ENCODE results near the gene CEPT1. TPM values are rescaled to one million over a fixed set of nuclear protein-coding genes. Genes with fewer than 3 reads are reported as not detected.

The CEPT1 gene
- total and polyA plus RNA-seq, 9 of the 15 experiments (the other 6 are each of a cell fraction or from before 2014, with no cell fraction given): 24.4 to 72.6 (median 42.4) TPM

GRCh38 chr1:111101854-111102642 is 38.0 kb upstream of the CEPT1 start (continued):
- TF ChIP-seq FOXP4 (CRISPR knock-in tag; IDR thresholded peaks at IDR 0.05; ENCODE audit: borderline replicate concordance) (no peak), ZBTB2 (IDR thresholded peaks at IDR 0.05) (0 out of 2 replicates have a peak, but pooled peaks have one; percentile 52), SMAD2 (IDR thresholded peaks at IDR 0.05; ENCODE audit: low read depth, low read length) (no peak), HDAC1 (IDR thresholded peaks at IDR 0.05) (peak in 1 of 2 experiments; percentile 50; a peak in 1 of 4 replicates), MAFK (IDR thresholded peaks at IDR 0.05; ENCODE audit: low read length) (peak; percentile 83), SNAPC5 (CRISPR knock-in tag; IDR thresholded peaks at IDR 0.05) (no peak), ZEB2 (IDR thresholded peaks at IDR 0.05) (peak; percentile 85), ZNF140 (CRISPR knock-in tag; IDR thresholded peaks at IDR 0.05) (no peak), DPF2 (IDR thresholded peaks at IDR 0.05) (peak; percentile 84), RBFOX2 (IDR thresholded peaks at IDR 0.05; ENCODE audit: low read depth, low read length) (peak; percentile 32; the same call in 1 of the 2 replicates), CTCFL (IDR thresholded peaks at IDR 0.05; ENCODE audit: borderline replicate concordance, insufficient read depth, low read depth, low read length, poor library complexity, severe bottlenecking) (no peak), MBD2 (IDR thresholded peaks at IDR 0.05; ENCODE audit: borderline replicate concordance, low read depth) (no peak), FOXP1 (CRISPR knock-in tag; IDR thresholded peaks at IDR 0.05) (no peak), GMEB1 (CRISPR knock-in tag; IDR thresholded peaks at IDR 0.05) (no peak), VEZF1 (CRISPR knock-in tag; IDR thresholded peaks at IDR 0.05) (peak; percentile 23; the same call in 1 of the 2 replicates), NUFIP1 (IDR thresholded peaks at IDR 0.05; ENCODE audit: partially characterized antibody) (no peak)

Measured in K562 (cell line).